CD14-positive monocyte (primary cell): Measurements from ENCODE around the gene RAI14. TPM values are rescaled to one million over a fixed set of nuclear protein-coding genes. Genes with fewer than 3 reads are reported as not detected.

Experiments used
- DNase-seq, 3 donors: peaks; one replicate each; pipeline ENCODE4 v3.0.0-alpha.2; 2011 to 2022
- H2AFZ ChIP-seq: 2 replicates; pipeline ENCODE4 v1.6.0; 2012; ENCODE audit warnings: mild to moderate bottlenecking, low read depth, low read length, inconsistent platforms; ENCODE audit not compliant: insufficient read depth, poor library complexity, severe bottlenecking
- H3K27ac ChIP-seq, 2 donors: 1 replicate in 1 of 2; 2 replicates in 1 of 2; pipeline ENCODE4 v1.5.1; 2012 to 2013; ENCODE audit warnings: low read length in 2 of 2, control low read depth in 1 of 2, inconsistent platforms in 1 of 2, low read depth in 1 of 2, mild to moderate bottlenecking in 1 of 2
- H3K27me3 ChIP-seq, 2 donors: one replicate each; pipeline versions ENCODE4 v1.6.0 to v1.6.1; 2011 to 2013; ENCODE audit warnings: low read length in 2 of 2; ENCODE audit not compliant: control insufficient read depth in 2 of 2, insufficient read depth in 2 of 2
- H3K36me3 ChIP-seq, 2 donors: replicated peaks in 1 of 2; 1 replicate in 1 of 2; 2 replicates in 1 of 2; pipeline versions ENCODE4 v1.5.1 to v1.6.1; 2012 to 2013; ENCODE audit warnings: low read length in 2 of 2, control low read depth in 1 of 2, inconsistent platforms in 1 of 2, mild to moderate bottlenecking in 1 of 2; ENCODE audit not compliant: insufficient read depth in 2 of 2, control insufficient read depth in 1 of 2
- H3K4me1 ChIP-seq, 2 donors: 1 replicate in 1 of 2; 2 replicates in 1 of 2; pipeline versions ENCODE4 v1.5.1 to v1.6.1; 2012 to 2013; ENCODE audit warnings: low read length in 2 of 2, control low read depth in 1 of 2, inconsistent platforms in 1 of 2, mild to moderate bottlenecking in 1 of 2, moderate library complexity in 1 of 2; ENCODE audit not compliant: insufficient read depth in 2 of 2, control insufficient read depth in 1 of 2
- H3K4me2 ChIP-seq: replicated peaks from 2 replicates; pipeline ENCODE3; 2012; ENCODE audit warnings: low read length, moderate library complexity, mild to moderate bottlenecking; ENCODE audit not compliant: poor library complexity, severe bottlenecking; ENCODE audit errors: extremely low read depth
- H3K4me3 ChIP-seq, 3 experiments: fragments of 200-600 bp in 1 of 3; sonication (generic) in 1 of 3; replicated peaks in 1 of 3; 1 replicate in 2 of 3; 2 replicates in 1 of 3; pipeline ENCODE4 v1.5.1; 2011 to 2013; ENCODE audit warnings: low read length in 3 of 3, mild to moderate bottlenecking in 3 of 3, control low read depth in 2 of 3, low read depth in 2 of 3, inconsistent platforms in 1 of 3, moderate library complexity in 1 of 3
- H3K79me2 ChIP-seq: 2 replicates; pipeline ENCODE4 v1.6.0; 2012; ENCODE audit warnings: mild to moderate bottlenecking, control low read depth, inconsistent platforms, low read length, moderate library complexity; ENCODE audit not compliant: insufficient read depth
- H3K9ac ChIP-seq: 2 replicates; pipeline ENCODE4 v1.6.0; 2017; ENCODE audit warnings: low read length, mild to moderate bottlenecking; ENCODE audit not compliant: insufficient read depth, poor library complexity, severe bottlenecking
- H3K9me3 ChIP-seq, 2 donors: replicated peaks in 1 of 2; 1 replicate in 1 of 2; 2 replicates in 1 of 2; pipeline versions ENCODE4 v1.5.1 to v1.6.1; 2012 to 2013; ENCODE audit warnings: low read length in 2 of 2, control low read depth in 1 of 2; ENCODE audit not compliant: control insufficient read depth in 1 of 2, insufficient read depth in 1 of 2
- H4K20me1 ChIP-seq: 2 replicates; pipeline ENCODE4 v1.6.0; 2012; ENCODE audit warnings: mild to moderate bottlenecking, low read length, control low read depth, moderate library complexity; ENCODE audit not compliant: insufficient read depth
- H3K27ac Mint-ChIP-seq, 7 donors: one replicate each; pipeline ENCODE4 v1.8.0; 2020; ENCODE audit warnings: mild to moderate bottlenecking in 7 of 7, mixed read lengths in 7 of 7, moderate library complexity in 6 of 7, inconsistent platforms in 2 of 7
- H3K27me3 Mint-ChIP-seq, 3 donors: one replicate each; pipeline ENCODE4 v1.8.0; 2021 to 2022; ENCODE audit warnings: low read depth in 3 of 3, mild to moderate bottlenecking in 3 of 3, mixed read lengths in 3 of 3, moderate library complexity in 3 of 3, inconsistent platforms in 1 of 3
- H3K36me3 Mint-ChIP-seq, 2 donors: one replicate each; pipeline ENCODE4 v1.8.0; 2020; ENCODE audit warnings: mixed read lengths in 2 of 2, inconsistent platforms in 1 of 2, mild to moderate bottlenecking in 1 of 2
- H3K4me1 Mint-ChIP-seq: one replicate; pipeline ENCODE4 v1.8.0; 2020; ENCODE audit warnings: mild to moderate bottlenecking, mixed read lengths
- H3K4me3 Mint-ChIP-seq, 2 donors: one replicate each; pipeline ENCODE4 v1.8.0; 2020; ENCODE audit warnings: mild to moderate bottlenecking in 2 of 2, mixed read lengths in 2 of 2, moderate library complexity in 1 of 2
- H3K9me3 Mint-ChIP-seq, 7 donors: one replicate each; pipeline ENCODE4 v1.8.0; 2020 to 2022; ENCODE audit warnings: mixed read lengths in 7 of 7, mild to moderate bottlenecking in 6 of 7, moderate library complexity in 6 of 7, inconsistent platforms in 2 of 7
- WGBS: methylation state at CpG from one replicate; pipeline ENCODE4 v1.1.5; 2013; ENCODE audit warnings: missing lambda C conversion rate; ENCODE audit not compliant: insufficient coverage; 5-methylcytosine and 5-hydroxymethylcytosine counted together
- intact Hi-C, 2 donors: fragments of 100-400 bp; cut with micrococcal nuclease; formaldehyde crosslinking; loops; one replicate each; pipeline versions ENCODE4 v1.15.0 to v1.15.1; 2023
- polyA plus RNA-seq, 3 donors: library from polyadenylated mRNA; depleted of rRNA in 1 of 3; unstranded in 2 of 3; stranded (reverse) in 1 of 3; fragments of 300-500 nt in 2 of 3; fragments of >200 nt in 1 of 3; fragmentation: Illumina TruSeq in 2 of 3; gene quantifications; 1 replicate in 2 of 3; 2 replicates in 1 of 3; pipeline ENCODE4 v1.2.3, GENCODE V29; 2012 to 2021
- TF ChIP-seq, protein P1 (sequence below): fragments of 200-600 bp; IDR thresholded peaks from one replicate; pipeline ENCODE4 v1.8.0; 2022; ENCODE audit warnings: antibody characterized with exemption, mild to moderate bottlenecking

Gene RAI14
- polyA plus RNA-seq, 3 donors = 0.08 TPM; not detected in 2

DNA sequence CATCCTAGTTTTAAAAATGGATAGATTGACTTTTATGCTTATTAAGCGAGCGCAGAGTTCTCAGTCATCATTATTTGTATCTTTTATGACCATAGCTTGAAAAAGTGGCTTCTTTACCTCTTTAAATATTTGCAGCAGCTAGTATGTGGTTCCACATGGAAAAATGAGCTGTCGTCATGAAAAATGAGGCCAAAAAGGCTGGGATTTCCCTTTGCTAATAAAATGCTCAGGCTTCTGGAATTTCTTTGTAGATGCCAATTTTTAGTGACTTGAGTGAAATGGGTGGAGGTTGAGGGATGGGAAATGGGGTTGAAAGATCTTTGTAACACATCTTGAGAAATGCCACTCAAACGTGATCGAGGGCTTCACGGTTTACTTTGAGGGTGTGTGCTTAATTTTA, 35.2 kb downstream of the RAI14 start:
- WGBS = 0% methylated on average over 1 of the region's 6 CpGs
- Mint-ChIP-seq H3K4me1 (peaks cover under 1% of the 10 kb centered on the region), H3K27me3 (peaks cover 0 to 1% (median 1%) of the 10 kb centered on the region in 3 donors), H3K36me3 (no peaks in the 10 kb centered on the region), H3K9me3 (peaks cover 0 to 2% (median 0%) of the 10 kb centered on the region in 7 donors), H3K4me3 (no peak overlapping the region), H3K27ac (no peak overlapping the region)
- Histone ChIP-seq H3K27me3 (no peaks in the 10 kb centered on the region), H4K20me1 (no peaks in the 10 kb centered on the region), H3K4me2 (no peak overlapping the region), H3K9me3 (peaks cover 0 to under 1% of the 10 kb centered on the region in 2 donors), H3K27ac (no peak overlapping the region), H3K36me3 (no peaks in the 10 kb centered on the region), H3K4me1 (no peaks in the 10 kb centered on the region), H3K79me2 (no peaks in the 10 kb centered on the region), H2AFZ (no peak overlapping the region), H3K4me3 (no peak overlapping the region), H3K9ac (no peak overlapping the region)
- intact Hi-C loops = no loop called here
- no peak for DNase-seq
- TF ChIP-seq, protein P1, sequence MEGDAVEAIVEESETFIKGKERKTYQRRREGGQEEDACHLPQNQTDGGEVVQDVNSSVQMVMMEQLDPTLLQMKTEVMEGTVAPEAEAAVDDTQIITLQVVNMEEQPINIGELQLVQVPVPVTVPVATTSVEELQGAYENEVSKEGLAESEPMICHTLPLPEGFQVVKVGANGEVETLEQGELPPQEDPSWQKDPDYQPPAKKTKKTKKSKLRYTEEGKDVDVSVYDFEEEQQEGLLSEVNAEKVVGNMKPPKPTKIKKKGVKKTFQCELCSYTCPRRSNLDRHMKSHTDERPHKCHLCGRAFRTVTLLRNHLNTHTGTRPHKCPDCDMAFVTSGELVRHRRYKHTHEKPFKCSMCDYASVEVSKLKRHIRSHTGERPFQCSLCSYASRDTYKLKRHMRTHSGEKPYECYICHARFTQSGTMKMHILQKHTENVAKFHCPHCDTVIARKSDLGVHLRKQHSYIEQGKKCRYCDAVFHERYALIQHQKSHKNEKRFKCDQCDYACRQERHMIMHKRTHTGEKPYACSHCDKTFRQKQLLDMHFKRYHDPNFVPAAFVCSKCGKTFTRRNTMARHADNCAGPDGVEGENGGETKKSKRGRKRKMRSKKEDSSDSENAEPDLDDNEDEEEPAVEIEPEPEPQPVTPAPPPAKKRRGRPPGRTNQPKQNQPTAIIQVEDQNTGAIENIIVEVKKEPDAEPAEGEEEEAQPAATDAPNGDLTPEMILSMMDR = no peak

DNA sequence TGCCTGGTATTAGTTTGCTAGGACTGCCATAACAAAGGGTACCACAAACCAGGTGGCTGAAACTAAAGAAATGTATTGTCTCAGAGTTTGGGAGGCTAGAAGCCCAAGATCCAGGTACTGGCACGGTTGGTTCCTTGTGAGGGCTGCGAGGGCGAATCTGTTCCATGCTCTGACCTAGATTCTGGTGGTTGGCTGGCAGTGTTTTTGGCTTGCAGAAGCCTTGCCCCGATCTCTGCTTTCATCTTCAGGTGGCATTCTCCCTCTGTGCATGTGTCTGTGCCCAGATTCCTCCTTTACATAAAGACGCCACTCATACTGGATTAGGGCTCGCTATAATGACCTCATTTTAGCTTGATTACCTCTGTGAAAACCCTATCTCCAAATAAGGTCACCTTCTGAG, 36.7 kb downstream of the RAI14 start:
- intact Hi-C loops = no loop called here

More for the DNA sequence above, 36.7 kb downstream of the RAI14 start:
- Histone ChIP-seq H3K79me2 (no peaks in the 10 kb centered on the region), H3K27me3 (no peaks in the 10 kb centered on the region), H3K4me2 (no peak overlapping the region), H4K20me1 (no peaks in the 10 kb centered on the region), H3K27ac (no peak overlapping the region), H3K36me3 (no peaks in the 10 kb centered on the region), H2AFZ (no peak overlapping the region), H3K4me1 (no peaks in the 10 kb centered on the region), H3K9ac (no peak overlapping the region), H3K9me3 (peaks cover 0 to 3% of the 10 kb centered on the region in 2 donors), H3K4me3 (no peak overlapping the region)
- no peak overlapping the region for H3K27ac Mint-ChIP-seq
- no peaks in the 10 kb centered on the region for H3K36me3 Mint-ChIP-seq
- WGBS = 89% methylated on average over 4 of the region's 6 CpGs
- H3K9me3 Mint-ChIP-seq = peaks cover 0 to 2% (median 0%) of the 10 kb centered on the region in 7 donors
- peaks cover 0 to 1% (median 1%) of the 10 kb centered on the region in 3 donors for H3K27me3 Mint-ChIP-seq
- TF ChIP-seq, protein P1 = no peak
- no peak overlapping the region for H3K4me3 Mint-ChIP-seq
- H3K4me1 Mint-ChIP-seq = peaks cover 2% of the 10 kb centered on the region
- no peak for DNase-seq
